CD14-positive monocyte (primary cell): ENCODE measurements around the gene FAM98B. TPM values are rescaled to one million over a fixed set of nuclear protein-coding genes. Genes with fewer than 3 reads are reported as not detected.

Experiments
- DNase-seq, 3 donors: peaks; one replicate each; pipeline ENCODE4 v3.0.0-alpha.2; 2011 to 2022
- H2AFZ ChIP-seq: 2 replicates; pipeline ENCODE4 v1.6.0; 2012; ENCODE audit warnings: mild to moderate bottlenecking, low read depth, low read length, inconsistent platforms; ENCODE audit not compliant: insufficient read depth, poor library complexity, severe bottlenecking
- H3K27ac ChIP-seq, 2 donors: 1 replicate in 1 of 2; 2 replicates in 1 of 2; pipeline ENCODE4 v1.5.1; 2012 to 2013; ENCODE audit warnings: low read length in 2 of 2, control low read depth in 1 of 2, inconsistent platforms in 1 of 2, low read depth in 1 of 2, mild to moderate bottlenecking in 1 of 2
- H3K27me3 ChIP-seq, 2 donors: one replicate each; pipeline versions ENCODE4 v1.6.0 to v1.6.1; 2011 to 2013; ENCODE audit warnings: low read length in 2 of 2; ENCODE audit not compliant: control insufficient read depth in 2 of 2, insufficient read depth in 2 of 2
- H3K36me3 ChIP-seq, 2 donors: replicated peaks in 1 of 2; 1 replicate in 1 of 2; 2 replicates in 1 of 2; pipeline versions ENCODE4 v1.5.1 to v1.6.1; 2012 to 2013; ENCODE audit warnings: low read length in 2 of 2, control low read depth in 1 of 2, inconsistent platforms in 1 of 2, mild to moderate bottlenecking in 1 of 2; ENCODE audit not compliant: insufficient read depth in 2 of 2, control insufficient read depth in 1 of 2
- H3K4me1 ChIP-seq, 2 donors: 1 replicate in 1 of 2; 2 replicates in 1 of 2; pipeline versions ENCODE4 v1.5.1 to v1.6.1; 2012 to 2013; ENCODE audit warnings: low read length in 2 of 2, control low read depth in 1 of 2, inconsistent platforms in 1 of 2, mild to moderate bottlenecking in 1 of 2, moderate library complexity in 1 of 2; ENCODE audit not compliant: insufficient read depth in 2 of 2, control insufficient read depth in 1 of 2
- H3K4me2 ChIP-seq: replicated peaks from 2 replicates; pipeline ENCODE3; 2012; ENCODE audit warnings: low read length, moderate library complexity, mild to moderate bottlenecking; ENCODE audit not compliant: poor library complexity, severe bottlenecking; ENCODE audit errors: extremely low read depth
- H3K4me3 ChIP-seq, 3 experiments: fragments of 200-600 bp in 1 of 3; sonication (generic) in 1 of 3; replicated peaks in 1 of 3; 1 replicate in 2 of 3; 2 replicates in 1 of 3; pipeline ENCODE4 v1.5.1; 2011 to 2013; ENCODE audit warnings: low read length in 3 of 3, mild to moderate bottlenecking in 3 of 3, control low read depth in 2 of 3, low read depth in 2 of 3, inconsistent platforms in 1 of 3, moderate library complexity in 1 of 3
- H3K79me2 ChIP-seq: 2 replicates; pipeline ENCODE4 v1.6.0; 2012; ENCODE audit warnings: mild to moderate bottlenecking, control low read depth, inconsistent platforms, low read length, moderate library complexity; ENCODE audit not compliant: insufficient read depth
- H3K9ac ChIP-seq: 2 replicates; pipeline ENCODE4 v1.6.0; 2017; ENCODE audit warnings: low read length, mild to moderate bottlenecking; ENCODE audit not compliant: insufficient read depth, poor library complexity, severe bottlenecking
- H3K9me3 ChIP-seq, 2 donors: replicated peaks in 1 of 2; 1 replicate in 1 of 2; 2 replicates in 1 of 2; pipeline versions ENCODE4 v1.5.1 to v1.6.1; 2012 to 2013; ENCODE audit warnings: low read length in 2 of 2, control low read depth in 1 of 2; ENCODE audit not compliant: control insufficient read depth in 1 of 2, insufficient read depth in 1 of 2
- H4K20me1 ChIP-seq: 2 replicates; pipeline ENCODE4 v1.6.0; 2012; ENCODE audit warnings: mild to moderate bottlenecking, low read length, control low read depth, moderate library complexity; ENCODE audit not compliant: insufficient read depth
- H3K27ac Mint-ChIP-seq, 7 donors: one replicate each; pipeline ENCODE4 v1.8.0; 2020; ENCODE audit warnings: mild to moderate bottlenecking in 7 of 7, mixed read lengths in 7 of 7, moderate library complexity in 6 of 7, inconsistent platforms in 2 of 7
- H3K27me3 Mint-ChIP-seq, 3 donors: one replicate each; pipeline ENCODE4 v1.8.0; 2021 to 2022; ENCODE audit warnings: low read depth in 3 of 3, mild to moderate bottlenecking in 3 of 3, mixed read lengths in 3 of 3, moderate library complexity in 3 of 3, inconsistent platforms in 1 of 3
- H3K36me3 Mint-ChIP-seq, 2 donors: one replicate each; pipeline ENCODE4 v1.8.0; 2020; ENCODE audit warnings: mixed read lengths in 2 of 2, inconsistent platforms in 1 of 2, mild to moderate bottlenecking in 1 of 2
- H3K4me1 Mint-ChIP-seq: one replicate; pipeline ENCODE4 v1.8.0; 2020; ENCODE audit warnings: mild to moderate bottlenecking, mixed read lengths
- H3K4me3 Mint-ChIP-seq, 2 donors: one replicate each; pipeline ENCODE4 v1.8.0; 2020; ENCODE audit warnings: mild to moderate bottlenecking in 2 of 2, mixed read lengths in 2 of 2, moderate library complexity in 1 of 2
- H3K9me3 Mint-ChIP-seq, 7 donors: one replicate each; pipeline ENCODE4 v1.8.0; 2020 to 2022; ENCODE audit warnings: mixed read lengths in 7 of 7, mild to moderate bottlenecking in 6 of 7, moderate library complexity in 6 of 7, inconsistent platforms in 2 of 7
- WGBS: methylation state at CpG from one replicate; pipeline ENCODE4 v1.1.5; 2013; ENCODE audit warnings: missing lambda C conversion rate; ENCODE audit not compliant: insufficient coverage; 5-methylcytosine and 5-hydroxymethylcytosine counted together
- intact Hi-C, 2 donors: fragments of 100-400 bp; cut with micrococcal nuclease; formaldehyde crosslinking; loops; one replicate each; pipeline versions ENCODE4 v1.15.0 to v1.15.1; 2023
- polyA plus RNA-seq, 3 donors: library from polyadenylated mRNA; depleted of rRNA in 1 of 3; unstranded in 2 of 3; stranded (reverse) in 1 of 3; fragments of 300-500 nt in 2 of 3; fragments of >200 nt in 1 of 3; fragmentation: Illumina TruSeq in 2 of 3; gene quantifications; 1 replicate in 2 of 3; 2 replicates in 1 of 3; pipeline ENCODE4 v1.2.3, GENCODE V29; 2012 to 2021
- TF ChIP-seq, protein P1 (sequence below): fragments of 200-600 bp; IDR thresholded peaks from one replicate; pipeline ENCODE4 v1.8.0; 2022; ENCODE audit warnings: antibody characterized with exemption, mild to moderate bottlenecking

Gene FAM98B
- polyA plus RNA-seq, 3 donors = 0.41 to 1.3 (median 0.69) TPM

DNA sequence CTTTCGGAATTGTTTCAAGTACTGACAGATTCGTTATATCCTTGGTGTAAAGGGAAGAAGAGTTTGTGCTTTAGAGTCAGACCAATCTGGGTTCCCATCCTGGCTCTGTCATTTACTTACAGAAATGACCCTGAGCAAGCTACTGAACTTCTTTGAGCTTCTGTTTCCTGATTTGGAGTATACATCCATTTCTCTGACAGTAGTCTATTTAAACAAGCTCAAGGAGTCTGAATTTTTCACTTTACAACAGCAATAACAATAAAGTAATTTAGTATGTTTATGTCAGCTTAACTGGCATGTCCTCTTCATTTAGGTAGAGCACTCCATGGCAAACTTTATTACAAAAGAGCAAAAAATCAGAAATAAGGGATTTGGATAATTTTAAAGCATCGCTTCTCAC lies 27.8 kb downstream of the FAM98B start:
- no CpG with 5 or more reads among the region's 3 CpGs for WGBS

DNA sequence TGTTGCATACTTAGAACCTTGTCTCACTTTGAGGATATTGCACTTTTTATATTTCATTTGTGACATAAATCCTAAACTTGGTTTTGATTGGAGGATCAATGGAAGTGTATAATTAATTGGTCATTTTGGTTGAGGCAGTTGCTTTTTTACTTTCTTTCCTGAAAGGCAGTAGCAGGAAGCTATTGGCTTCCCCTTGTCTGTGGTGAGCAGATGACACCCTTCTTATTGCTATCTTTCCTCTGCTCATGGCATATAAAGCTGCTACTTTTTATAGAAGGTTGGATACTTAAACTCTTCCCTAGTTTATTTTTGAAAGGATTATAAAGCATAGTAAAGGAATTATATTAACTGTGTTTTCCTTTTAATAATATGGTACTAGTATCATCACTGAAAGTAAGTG lies 28.6 kb downstream of the FAM98B start:
- no peaks in the 10 kb centered on the region for H3K27me3 Mint-ChIP-seq
- Histone ChIP-seq H2AFZ (no peak overlapping the region), H3K4me1 (no peaks in the 10 kb centered on the region), H4K20me1 (no peaks in the 10 kb centered on the region), H3K4me2 (no peak overlapping the region), H3K36me3 (peaks cover 27 to 28% of the 10 kb centered on the region in 2 donors), H3K9ac (no peak overlapping the region), H3K27me3 (no peaks in the 10 kb centered on the region), H3K27ac (no peak overlapping the region), H3K79me2 (no peaks in the 10 kb centered on the region), H3K4me3 (no peak overlapping the region), H3K9me3 (no peaks in the 10 kb centered on the region)
- no peak for DNase-seq
- H3K4me3 Mint-ChIP-seq = no peak overlapping the region
- no peak overlapping the region for H3K27ac Mint-ChIP-seq
- peaks cover 37 to 39% of the 10 kb centered on the region in 2 donors for H3K36me3 Mint-ChIP-seq
- H3K9me3 Mint-ChIP-seq = no peaks in the 10 kb centered on the region
- TF ChIP-seq, protein P1, sequence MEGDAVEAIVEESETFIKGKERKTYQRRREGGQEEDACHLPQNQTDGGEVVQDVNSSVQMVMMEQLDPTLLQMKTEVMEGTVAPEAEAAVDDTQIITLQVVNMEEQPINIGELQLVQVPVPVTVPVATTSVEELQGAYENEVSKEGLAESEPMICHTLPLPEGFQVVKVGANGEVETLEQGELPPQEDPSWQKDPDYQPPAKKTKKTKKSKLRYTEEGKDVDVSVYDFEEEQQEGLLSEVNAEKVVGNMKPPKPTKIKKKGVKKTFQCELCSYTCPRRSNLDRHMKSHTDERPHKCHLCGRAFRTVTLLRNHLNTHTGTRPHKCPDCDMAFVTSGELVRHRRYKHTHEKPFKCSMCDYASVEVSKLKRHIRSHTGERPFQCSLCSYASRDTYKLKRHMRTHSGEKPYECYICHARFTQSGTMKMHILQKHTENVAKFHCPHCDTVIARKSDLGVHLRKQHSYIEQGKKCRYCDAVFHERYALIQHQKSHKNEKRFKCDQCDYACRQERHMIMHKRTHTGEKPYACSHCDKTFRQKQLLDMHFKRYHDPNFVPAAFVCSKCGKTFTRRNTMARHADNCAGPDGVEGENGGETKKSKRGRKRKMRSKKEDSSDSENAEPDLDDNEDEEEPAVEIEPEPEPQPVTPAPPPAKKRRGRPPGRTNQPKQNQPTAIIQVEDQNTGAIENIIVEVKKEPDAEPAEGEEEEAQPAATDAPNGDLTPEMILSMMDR = no peak
- intact Hi-C loops = no loop called here
- peaks cover 9% of the 10 kb centered on the region for H3K4me1 Mint-ChIP-seq

More for the DNA sequence above, 27.8 kb downstream of the FAM98B start:
- H3K27ac ChIP-seq = no peak overlapping the region
- H3K9me3 ChIP-seq = no peaks in the 10 kb centered on the region
- no peak overlapping the region for H3K4me2 ChIP-seq
- TF ChIP-seq, protein P1 = no peak
- no peak overlapping the region for H2AFZ ChIP-seq
- H3K9me3 Mint-ChIP-seq = no peaks in the 10 kb centered on the region
- H3K36me3 Mint-ChIP-seq = peaks cover 35 to 37% of the 10 kb centered on the region in 2 donors
- H3K9ac ChIP-seq = no peak overlapping the region
- peaks cover 7% of the 10 kb centered on the region for H3K4me1 Mint-ChIP-seq
- H3K4me3 Mint-ChIP-seq = no peak overlapping the region
- H3K36me3 ChIP-seq = peaks cover 26 to 34% of the 10 kb centered on the region in 2 donors
- no peak overlapping the region for H3K27ac Mint-ChIP-seq
- H3K79me2 ChIP-seq = no peaks in the 10 kb centered on the region
- no peaks in the 10 kb centered on the region for H3K4me1 ChIP-seq
- H3K27me3 ChIP-seq = no peaks in the 10 kb centered on the region
- no peaks in the 10 kb centered on the region for H4K20me1 ChIP-seq
- no peak for DNase-seq
- H3K4me3 ChIP-seq = no peak overlapping the region
- intact Hi-C loops = no loop called here
- H3K27me3 Mint-ChIP-seq = no peaks in the 10 kb centered on the region
